ENCODE data around the gene MTERF1. TPM values are rescaled to one million over a fixed set of nuclear protein-coding genes. Genes with fewer than 3 reads are reported as not detected.
A peak's percentile ranks its signal among the peaks of the same experiment; 100 is the strongest.

The MTERF1 gene
- polyA plus RNA-seq, 1 of the 3 experiments (the other 2 are of a cell fraction), result 6.1 TPM

DNA sequence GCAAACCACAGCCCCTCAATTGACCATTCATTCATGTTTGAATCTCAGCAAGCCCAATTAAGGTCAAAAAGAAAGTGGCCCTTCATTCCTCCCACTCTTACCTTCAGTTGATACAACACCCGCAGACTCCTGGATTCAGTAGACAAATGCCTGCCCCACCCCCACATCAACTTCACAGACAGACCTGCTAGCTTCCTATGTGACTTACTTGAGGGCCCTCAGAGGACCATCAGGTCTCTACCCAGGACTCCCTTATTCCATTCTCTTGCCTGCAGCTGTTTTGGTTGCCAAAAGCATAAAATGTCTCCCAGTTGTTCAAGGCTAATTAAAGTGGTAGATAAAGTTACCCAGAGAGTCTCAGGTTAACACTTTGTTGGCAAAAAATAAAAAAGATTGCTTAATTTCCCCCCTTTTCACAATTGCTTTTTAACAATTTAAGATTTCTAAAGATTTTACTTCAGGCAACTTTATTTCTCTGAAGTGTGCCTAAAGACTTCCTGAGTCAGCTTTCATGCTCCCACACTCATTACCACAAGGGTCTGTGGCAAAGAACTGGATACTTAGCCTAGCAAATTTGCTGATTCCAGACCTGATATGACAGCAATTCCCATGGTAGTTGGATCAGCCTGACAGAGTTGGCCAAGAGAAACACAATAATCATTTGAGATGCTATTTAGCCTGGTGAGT lies 3.3 kb upstream of the MTERF1 start:
- Histone ChIP-seq H3K27me3 (ENCODE audit: insufficient read depth) (no peaks in the 10 kb centered on the region), H3K4me1 (ENCODE audit: control insufficient read depth in 1 of 2, insufficient read depth in 2 of 2, low read depth in 1 of 2, low read length in 1 of 2) (peaks cover 7 to 9% of the 10 kb centered on the region in 2 experiments), H4K20me1 (ENCODE audit: insufficient read depth) (no peaks in the 10 kb centered on the region), H3K9ac (no peak overlapping the region), H3F3A (replicated peaks; ENCODE audit: insufficient read depth) (no peaks in the 10 kb centered on the region), H3K9me3 (no peaks in the 10 kb centered on the region), H3K9me2 (no peaks in the 10 kb centered on the region), H3K79me2 (ENCODE audit: insufficient read depth) (peaks cover 17% of the 10 kb centered on the region), H2AFZ (ENCODE audit: low read depth) (peak overlapping the region; percentile 32), H3K27ac (ENCODE audit: low read depth in 2 of 2, low read length in 1 of 2) (no peak overlapping the region), H3K4me2 (no peak overlapping the region), H3K36me3 (replicated peaks in 1 of 2; ENCODE audit: control insufficient read depth in 1 of 2, insufficient read depth in 2 of 2, low read length in 1 of 2) (peaks cover 0 to under 1% of the 10 kb centered on the region in 2 experiments), H3K4me3 (ENCODE audit: low read depth in 2 of 2, low read length in 1 of 2) (no peak overlapping the region)
- 81% methylated on average over 1 of the region's 1 CpG for WGBS (ENCODE audit: low lambda C conversion rate)
- TF ChIP-seq, protein P1, sequence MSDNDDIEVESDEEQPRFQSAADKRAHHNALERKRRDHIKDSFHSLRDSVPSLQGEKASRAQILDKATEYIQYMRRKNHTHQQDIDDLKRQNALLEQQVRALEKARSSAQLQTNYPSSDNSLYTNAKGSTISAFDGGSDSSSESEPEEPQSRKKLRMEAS (IDR thresholded peaks at IDR 0.05; ENCODE audit: low read depth), result no peak
- 0 out of 2 replicates have a peak, but pooled peaks have one; percentile 14 for TF ChIP-seq GATA2 (CRISPR knock-in tag; IDR thresholded peaks at IDR 0.05)
- TF ChIP-seq EZH2phosphoT487 (IDR thresholded peaks at IDR 0.05; ENCODE audit: borderline replicate concordance, low read depth), result no peak
- no peak for TF ChIP-seq RCOR1 (IDR thresholded peaks at IDR 0.05; ENCODE audit: low read length)
- no peak for TF ChIP-seq MEF2A (IDR thresholded peaks at IDR 0.05; ENCODE audit: borderline replicate concordance, low read depth)
- POLR2A ChIA-PET, result no interaction called here
- DNase-seq, result no peak
- CTCF ChIA-PET, result no interaction called here

DNA sequence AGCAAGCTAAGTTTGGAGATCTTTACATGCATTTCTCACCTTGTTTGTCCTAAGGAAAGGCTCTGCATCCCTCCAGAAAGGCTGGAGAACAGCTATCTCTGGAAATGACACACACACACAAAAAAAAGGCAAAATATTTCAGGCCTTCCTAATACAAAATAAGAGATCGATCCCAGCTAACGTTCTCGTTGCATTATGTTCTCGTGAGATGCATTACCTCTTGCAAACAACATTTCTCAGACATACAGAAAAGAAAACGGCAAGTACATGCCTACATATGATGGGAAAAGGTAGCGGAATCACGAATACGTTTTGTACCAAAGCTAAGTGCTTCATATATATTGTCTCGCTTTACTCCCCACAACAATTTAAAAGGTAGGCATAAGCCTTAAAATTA lies 488 bp downstream of the MTERF1 start:
- peak overlapping the region; percentile 82 for H2AFZ ChIP-seq (ENCODE audit: low read depth)
- WGBS (ENCODE audit: low lambda C conversion rate), result 3% methylated on average over 9 of the region's 9 CpGs
- POLR2A ChIA-PET, result interaction anchor here (0.6 to 1.9 kb wide), 7 partner anchors 50 to 714 kb away, joined by 3 to 10 read pairs (median 4); partner anchors contain the start of genes ANKIB1, CYP51A1, GATAD1 and KRIT1
- peak overlapping the region; percentile 61 to 77 for H3K27ac ChIP-seq (ENCODE audit: low read depth in 2 of 2, low read length in 1 of 2)
- DNase-seq, result no peak
- no peaks in the 10 kb centered on the region for H3K9me3 ChIP-seq
- no peaks in the 10 kb centered on the region for H3F3A ChIP-seq (replicated peaks; ENCODE audit: insufficient read depth)
- peak overlapping the region; percentile 76 for H3K4me2 ChIP-seq
- peaks cover 27 to 28% of the 10 kb centered on the region in 2 experiments for H3K36me3 ChIP-seq (replicated peaks in 1 of 2; ENCODE audit: control insufficient read depth in 1 of 2, insufficient read depth in 2 of 2, low read length in 1 of 2)
- no peaks in the 10 kb centered on the region for H3K27me3 ChIP-seq (ENCODE audit: insufficient read depth)
- H3K9ac ChIP-seq, result peak overlapping the region; percentile 80
- CTCF ChIA-PET, result interaction anchor here (0.6 to 3.6 kb wide), 37 partner anchors 8 to 797 kb away, joined by 3 to 41 read pairs (median 4); partner anchors contain the start of genes AKAP9, CYP51A1, GATAD1 and LRRD1
- H3K4me1 ChIP-seq (ENCODE audit: control insufficient read depth in 1 of 2, insufficient read depth in 2 of 2, low read depth in 1 of 2, low read length in 1 of 2), result peaks cover 8 to 9% of the 10 kb centered on the region in 2 experiments
- H3K79me2 ChIP-seq (ENCODE audit: insufficient read depth), result peaks cover 54% of the 10 kb centered on the region
- TF ChIP-seq MXI1 (IDR thresholded peaks at IDR 0.05; ENCODE audit: low read depth, low read length) (no peak), POLR2AphosphoS5 (IDR thresholded peaks at IDR 0.05; ENCODE audit: low read depth, low read length) (no peak), GABPA (IDR thresholded peaks at IDR 0.05; ENCODE audit: low read depth) (no peak), FOXJ3 (CRISPR knock-in tag; IDR thresholded peaks at IDR 0.05) (no peak), YY1 (IDR thresholded peaks at IDR 0.05; ENCODE audit: low read depth) (no peak)
- H3K4me3 ChIP-seq (ENCODE audit: low read depth in 2 of 2, low read length in 1 of 2), result peak overlapping the region; percentile 72 to 90
- H4K20me1 ChIP-seq (ENCODE audit: insufficient read depth), result 0 out of 2 replicates have a peak, but pooled peaks cover 4% of the 10 kb centered on the region
- H3K9me2 ChIP-seq, result no peaks in the 10 kb centered on the region
